K562 (cell line): ENCODE data around the gene ITGAV. TPM values are rescaled to one million over a fixed set of nuclear protein-coding genes. Genes with fewer than 3 reads are reported as not detected.

ENCODE experiments used
- NR2F6 ChIP-seq: fragments of 450-650 bp; formaldehyde crosslinking; IDR thresholded peaks from 2 replicates; pipeline ENCODE4 v1.4.0; 2020; ENCODE audit warnings: mild to moderate bottlenecking
- RBM34 ChIP-seq: fragments of 200-400 bp; formaldehyde crosslinking; IDR thresholded peaks from 2 replicates; pipeline ENCODE4 v1.6.1; 2018; ENCODE audit warnings: low read length, borderline replicate concordance; ENCODE audit not compliant: insufficient read depth
- ZNF184 ChIP-seq: sonication (generic); formaldehyde crosslinking; IDR thresholded peaks from 2 replicates; pipeline ENCODE4 v1.5.0; 2020; ENCODE audit warnings: missing genetic modification reagents
- ZNF318 ChIP-seq, 2 experiments: fragments of 450-650 bp; IDR thresholded peaks; 2 replicates each; pipeline ENCODE4 v1.6.1; 2016; ENCODE audit warnings: mild to moderate bottlenecking in 2 of 2, borderline replicate concordance in 1 of 2, low read depth in 1 of 2, moderate library complexity in 1 of 2
- polyA plus RNA-seq, 8 experiments: library from polyadenylated mRNA; depleted of rRNA in 4 of 8; stranded (reverse) in 5 of 8; unstranded in 3 of 8; fragments of >200 nt; fragmentation: Nextera tagmentation in 2 of 8; fragmentation: Illumina TruSeq in 1 of 8; extraction: Ambion mirVana in 2 of 8; extraction: Trizol in 1 of 8; gene quantifications; 2 replicates each; pipeline versions ENCODE4 v1.2.1 to v1.2.3, GENCODE V29; 2011 to 2014; ENCODE audit warnings: inconsistent platforms in 1 of 8, missing spikeins in 1 of 8
- total RNA-seq, 7 experiments: library from RNA; depleted of rRNA in 6 of 7; stranded (reverse); fragments of >200 nt in 6 of 7; fragmentation: Illumina TruSeq in 2 of 7; extraction: Trizol in 2 of 7; gene quantifications; 2 replicates each; pipeline versions ENCODE4 v1.2.1 to v1.2.3, GENCODE V29; 2011 to 2021; ENCODE audit warnings: low replicate concordance in 1 of 7

The ITGAV gene
- total and polyA plus RNA-seq, 9 of the 15 experiments (the other 6 are each of a cell fraction or from before 2014, with no cell fraction given), result 3.7 to 17.7 (median 10.7) TPM

GRCh38 chr2:186546846-186547245 lies 43.0 kb upstream of the ITGAV start (continued):
- TF ChIP-seq ZNF318 (IDR thresholded peaks at IDR 0.05; ENCODE audit: borderline replicate concordance in 1 of 2, low read depth in 1 of 2) (no peak), NR2F6 (CRISPR knock-in tag) (no peak), RBM34 (no peak), ZNF184 (CRISPR knock-in tag) (no peak)
